ENCODE measurements around the gene ARRB1. TPM values are rescaled to one million over a fixed set of nuclear protein-coding genes. Genes with fewer than 3 reads are reported as not detected.

The ARRB1 gene
- total RNA-seq, 1 donor, result 48.2 TPM

GRCh38 chr11:75289919-75290318 lies 61.5 kb downstream of the ARRB1 start:
- no peaks in the 10 kb centered on the region for H3K27me3 ChIP-seq (ENCODE audit: insufficient read depth, low read length)
- H3K4me3 ChIP-seq (ENCODE audit: low read length), result no peak overlapping the region
- no peaks in the 10 kb centered on the region for H3K4me1 ChIP-seq (ENCODE audit: insufficient read depth, low read length)
- no peaks in the 10 kb centered on the region for H3K9me3 ChIP-seq (ENCODE audit: low read depth, low read length)

- no peaks in the 10 kb centered on the region for H3K4me1 ChIP-seq (ENCODE audit: insufficient read depth, low read length)
- no peaks in the 10 kb centered on the region for H3K9me3 ChIP-seq (ENCODE audit: low read depth, low read length)
- H3K4me3 ChIP-seq (ENCODE audit: low read length), result no peak overlapping the region
- H3K27me3 ChIP-seq (ENCODE audit: insufficient read depth, low read length), result no peaks in the 10 kb centered on the region
Observed at GRCh38 chr11:75289511-75289760, 62.0 kb downstream of the ARRB1 start.

GRCh38 chr11:75287579-75287978 lies 63.9 kb downstream of the ARRB1 start:
- H3K27me3 ChIP-seq (ENCODE audit: insufficient read depth, low read length), result no peaks in the 10 kb centered on the region

GRCh38 chr11:75286826-75287465 lies 64.5 kb downstream of the ARRB1 start:
- H3K9me3 ChIP-seq (ENCODE audit: low read depth, low read length), result no peaks in the 10 kb centered on the region
- H3K4me1 ChIP-seq (ENCODE audit: insufficient read depth, low read length), result no peaks in the 10 kb centered on the region
- no peaks in the 10 kb centered on the region for H3K27me3 ChIP-seq (ENCODE audit: insufficient read depth, low read length)
- no peak overlapping the region for H3K4me3 ChIP-seq (ENCODE audit: low read length)

More at GRCh38 chr11:75287579-75287978, 63.9 kb downstream of the ARRB1 start:
- H3K9me3 ChIP-seq (ENCODE audit: low read depth, low read length), result no peaks in the 10 kb centered on the region
- H3K4me1 ChIP-seq (ENCODE audit: insufficient read depth, low read length), result no peaks in the 10 kb centered on the region
- H3K4me3 ChIP-seq (ENCODE audit: low read length), result no peak overlapping the region

GRCh38 chr11:75285776-75286360 lies 65.6 kb downstream of the ARRB1 start:
- H3K4me1 ChIP-seq (ENCODE audit: insufficient read depth, low read length), result no peaks in the 10 kb centered on the region
- no peak overlapping the region for H3K4me3 ChIP-seq (ENCODE audit: low read length)
- H3K9me3 ChIP-seq (ENCODE audit: low read depth, low read length), result no peaks in the 10 kb centered on the region
- no peaks in the 10 kb centered on the region for H3K27me3 ChIP-seq (ENCODE audit: insufficient read depth, low read length)

- peaks cover 13% of the 10 kb centered on the region for H3K4me1 ChIP-seq (ENCODE audit: insufficient read depth, low read length)
- no peak overlapping the region for H3K4me3 ChIP-seq (ENCODE audit: low read length)
- no peaks in the 10 kb centered on the region for H3K9me3 ChIP-seq (ENCODE audit: low read depth, low read length)
- H3K27me3 ChIP-seq (ENCODE audit: insufficient read depth, low read length), result no peaks in the 10 kb centered on the region
Observed at GRCh38 chr11:75283391-75283931, 68.0 kb downstream of the ARRB1 start.

GRCh38 chr11:75281469-75282095 lies 69.9 kb downstream of the ARRB1 start:
- H3K9me3 ChIP-seq (ENCODE audit: low read depth, low read length), result no peaks in the 10 kb centered on the region
- H3K27me3 ChIP-seq (ENCODE audit: insufficient read depth, low read length), result no peaks in the 10 kb centered on the region
- H3K4me1 ChIP-seq (ENCODE audit: insufficient read depth, low read length), result peaks cover 24% of the 10 kb centered on the region

GRCh38 chr11:75280770-75281468 lies 70.5 kb downstream of the ARRB1 start:
- no peak overlapping the region for H3K4me3 ChIP-seq (ENCODE audit: low read length)
- no peaks in the 10 kb centered on the region for H3K27me3 ChIP-seq (ENCODE audit: insufficient read depth, low read length)
- H3K4me1 ChIP-seq (ENCODE audit: insufficient read depth, low read length), result peaks cover 31% of the 10 kb centered on the region
- H3K9me3 ChIP-seq (ENCODE audit: low read depth, low read length), result no peaks in the 10 kb centered on the region

More at GRCh38 chr11:75281469-75282095, 69.9 kb downstream of the ARRB1 start:
- no peak overlapping the region for H3K4me3 ChIP-seq (ENCODE audit: low read length)

GRCh38 chr11:75280227-75280701 lies 71.2 kb downstream of the ARRB1 start:
- Histone ChIP-seq H3K4me3 (ENCODE audit: low read length) (no peak overlapping the region), H3K27me3 (ENCODE audit: insufficient read depth, low read length) (no peaks in the 10 kb centered on the region), H3K9me3 (ENCODE audit: low read depth, low read length) (no peaks in the 10 kb centered on the region), H3K4me1 (ENCODE audit: insufficient read depth, low read length) (peaks cover 37% of the 10 kb centered on the region)

- H3K27me3 ChIP-seq (ENCODE audit: insufficient read depth, low read length), result no peaks in the 10 kb centered on the region
- no peak overlapping the region for H3K4me3 ChIP-seq (ENCODE audit: low read length)
- H3K9me3 ChIP-seq (ENCODE audit: low read depth, low read length), result no peaks in the 10 kb centered on the region
- H3K4me1 ChIP-seq (ENCODE audit: insufficient read depth, low read length), result peaks cover 47% of the 10 kb centered on the region
Observed at GRCh38 chr11:75279273-75279672, 72.2 kb downstream of the ARRB1 start.

GRCh38 chr11:75277991-75278790 lies 73.3 kb downstream of the ARRB1 start:
- Histone ChIP-seq H3K4me1 (ENCODE audit: insufficient read depth, low read length) (peaks cover 58% of the 10 kb centered on the region), H3K27me3 (ENCODE audit: insufficient read depth, low read length) (no peaks in the 10 kb centered on the region), H3K4me3 (ENCODE audit: low read length) (no peak overlapping the region), H3K9me3 (ENCODE audit: low read depth, low read length) (no peaks in the 10 kb centered on the region)

- Histone ChIP-seq H3K9me3 (ENCODE audit: low read depth, low read length) (no peaks in the 10 kb centered on the region), H3K4me3 (ENCODE audit: low read length) (no peak overlapping the region), H3K27me3 (ENCODE audit: insufficient read depth, low read length) (no peaks in the 10 kb centered on the region), H3K4me1 (ENCODE audit: insufficient read depth, low read length) (peaks cover 66% of the 10 kb centered on the region)
Observed at GRCh38 chr11:75277211-75277805, 74.2 kb downstream of the ARRB1 start.

GRCh38 chr11:75276686-75277085 lies 74.8 kb downstream of the ARRB1 start:
- Histone ChIP-seq H3K4me1 (ENCODE audit: insufficient read depth, low read length) (peaks cover 67% of the 10 kb centered on the region), H3K4me3 (ENCODE audit: low read length) (no peak overlapping the region), H3K9me3 (ENCODE audit: low read depth, low read length) (no peaks in the 10 kb centered on the region), H3K27me3 (ENCODE audit: insufficient read depth, low read length) (no peaks in the 10 kb centered on the region)

- Histone ChIP-seq H3K4me1 (ENCODE audit: insufficient read depth, low read length) (peaks cover 67% of the 10 kb centered on the region), H3K27me3 (ENCODE audit: insufficient read depth, low read length) (no peaks in the 10 kb centered on the region), H3K9me3 (ENCODE audit: low read depth, low read length) (no peaks in the 10 kb centered on the region), H3K4me3 (ENCODE audit: low read length) (no peak overlapping the region)
Observed at GRCh38 chr11:75276186-75276585, 75.3 kb downstream of the ARRB1 start.
